ENCODE data around the gene PSME3.

- TF ChIP-seq GATA2 (IDR thresholded peaks at IDR 0.05; ENCODE audit: low read depth, low read length), result no peak
- no peak for TF ChIP-seq GATA3 (IDR thresholded peaks at IDR 0.05; ENCODE audit: low read depth, low read length)
These were observed 11.1 kb downstream of the PSME3 start, which contains the start of gene AOC2 for GRCh38 chr17:42844271-42844670.
